Measurements from ENCODE around the gene AMBRA1.

The AMBRA1 gene

DNA sequence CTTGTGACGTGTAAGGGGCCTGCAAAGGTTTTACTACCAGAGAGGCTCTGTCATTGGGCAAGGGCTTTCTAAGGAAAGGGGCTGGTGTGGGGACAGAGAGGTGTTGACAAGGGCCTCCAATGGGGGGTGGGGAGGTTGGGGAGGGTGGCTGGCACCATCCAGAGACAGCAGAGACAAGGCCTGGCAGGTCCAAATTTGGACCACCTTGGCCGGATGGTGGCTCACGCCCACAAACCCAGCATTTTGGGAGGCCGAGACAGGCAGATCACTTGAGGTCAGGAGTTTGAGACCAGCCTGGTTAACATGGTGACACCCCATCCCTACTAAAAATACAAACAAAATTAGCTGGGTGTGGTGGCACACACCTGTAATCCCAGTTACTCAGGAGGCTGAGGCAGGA, 200.1 kb downstream of the AMBRA1 start:
- H3K4me1 ChIP-seq (ENCODE audit: control insufficient read depth, insufficient read depth, low read length), result peaks cover 5% of the 10 kb centered on the region
- peaks cover 15% of the 10 kb centered on the region for H3K27me3 ChIP-seq (ENCODE audit: control insufficient read depth, insufficient read depth, low read length)
- WGBS (ENCODE audit: insufficient coverage, insufficient read length), result no CpG with 5 or more reads among the region's 4 CpGs
- no peaks in the 10 kb centered on the region for H3K36me3 ChIP-seq (ENCODE audit: control insufficient read depth, insufficient read depth, low read length)
- no peak overlapping the region for H3K27ac ChIP-seq (ENCODE audit: low read length)
- H3K4me3 ChIP-seq (ENCODE audit: low read length), result no peak overlapping the region
- no peak for DNase-seq (ENCODE audit: low read depth, low spot score)
- H3K9me3 ChIP-seq (ENCODE audit: control insufficient read depth, insufficient read depth, low read length), result no peaks in the 10 kb centered on the region

DNA sequence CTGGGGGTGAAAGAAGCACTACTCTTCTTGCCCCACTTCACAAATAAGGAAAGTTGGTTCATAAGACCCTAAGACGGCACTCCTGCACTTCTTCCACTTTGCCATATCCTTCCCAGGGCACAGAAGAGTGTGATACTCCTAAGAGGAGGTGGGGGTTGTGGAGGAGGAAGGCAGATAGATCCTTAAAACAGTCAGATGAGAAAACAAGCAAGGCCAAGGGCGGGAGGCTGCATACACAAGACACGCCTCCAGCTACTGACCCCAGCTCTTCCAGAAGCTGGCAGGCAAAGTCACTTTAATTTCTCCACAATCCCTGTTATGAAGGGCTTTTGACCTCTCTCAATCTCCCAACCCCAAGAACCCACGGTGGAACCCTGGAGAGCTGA, 200.6 kb downstream of the AMBRA1 start:
- Histone ChIP-seq H3K36me3 (ENCODE audit: control insufficient read depth, insufficient read depth, low read length) (no peaks in the 10 kb centered on the region), H3K9me3 (ENCODE audit: control insufficient read depth, insufficient read depth, low read length) (no peaks in the 10 kb centered on the region), H3K4me1 (ENCODE audit: control insufficient read depth, insufficient read depth, low read length) (peaks cover 5% of the 10 kb centered on the region), H3K4me3 (ENCODE audit: low read length) (peak overlapping the region; percentile 31; the same call in 1 of the 2 replicates), H3K27ac (ENCODE audit: low read length) (no peak overlapping the region), H3K27me3 (ENCODE audit: control insufficient read depth, insufficient read depth, low read length) (peaks cover 15% of the 10 kb centered on the region)
- DNase-seq (ENCODE audit: low read depth, low spot score), result no peak
- WGBS (ENCODE audit: insufficient coverage, insufficient read length), result no CpG with 5 or more reads among the region's 4 CpGs

DNA sequence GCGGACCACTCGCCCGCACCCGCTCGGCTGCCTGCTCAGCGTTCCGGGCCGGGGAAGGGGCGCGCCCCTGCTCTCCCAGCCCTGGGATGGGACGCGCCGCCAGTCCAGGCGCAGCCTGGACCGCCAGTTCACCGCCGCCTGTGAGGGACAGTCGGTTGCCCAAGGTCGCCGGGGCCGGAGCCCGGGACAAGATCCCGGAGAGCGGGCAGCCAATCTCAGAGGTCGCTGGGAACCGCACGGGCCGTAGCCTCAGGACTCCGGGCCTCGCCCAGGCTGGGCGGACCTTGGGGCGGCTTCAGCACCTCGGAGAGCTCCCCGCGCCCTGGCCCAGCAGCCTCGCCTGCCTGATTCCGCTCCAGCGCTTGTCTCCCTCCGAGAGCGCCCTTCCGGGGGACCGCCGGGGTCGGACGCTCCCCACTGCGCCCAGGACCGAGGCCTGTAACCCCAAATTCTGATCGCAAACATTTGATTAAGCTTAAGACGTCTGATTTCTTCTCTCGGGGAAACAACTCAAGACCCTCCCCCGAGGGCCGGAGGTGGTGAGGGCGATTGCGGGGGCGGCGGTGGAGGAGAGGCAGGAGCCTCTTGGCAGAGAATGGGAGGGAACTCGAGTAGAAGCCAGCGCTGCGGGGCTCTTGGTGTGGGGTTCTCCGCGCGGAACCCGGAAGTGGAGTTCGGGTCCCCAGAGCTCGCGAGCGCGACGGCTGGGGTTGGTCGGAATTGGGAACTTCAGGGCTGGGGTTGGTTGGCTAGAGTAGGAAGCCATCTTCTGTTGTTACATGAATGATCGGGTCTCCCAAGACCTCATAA, 201.2 kb downstream of the AMBRA1 start:
- H3K27me3 ChIP-seq (ENCODE audit: control insufficient read depth, insufficient read depth, low read length), result peaks cover 15% of the 10 kb centered on the region
- H3K27ac ChIP-seq (ENCODE audit: low read length), result no peak overlapping the region
- DNase-seq (ENCODE audit: low read depth, low spot score), result no peak
- peak overlapping the region; percentile 57; the same call in 1 of the 2 replicates for H3K4me3 ChIP-seq (ENCODE audit: low read length)
- no peaks in the 10 kb centered on the region for H3K36me3 ChIP-seq (ENCODE audit: control insufficient read depth, insufficient read depth, low read length)
- no CpG with 5 or more reads among the region's 71 CpGs for WGBS (ENCODE audit: insufficient coverage, insufficient read length)
- no peaks in the 10 kb centered on the region for H3K9me3 ChIP-seq (ENCODE audit: control insufficient read depth, insufficient read depth, low read length)
- H3K4me1 ChIP-seq (ENCODE audit: control insufficient read depth, insufficient read depth, low read length), result peaks cover 5% of the 10 kb centered on the region

DNA sequence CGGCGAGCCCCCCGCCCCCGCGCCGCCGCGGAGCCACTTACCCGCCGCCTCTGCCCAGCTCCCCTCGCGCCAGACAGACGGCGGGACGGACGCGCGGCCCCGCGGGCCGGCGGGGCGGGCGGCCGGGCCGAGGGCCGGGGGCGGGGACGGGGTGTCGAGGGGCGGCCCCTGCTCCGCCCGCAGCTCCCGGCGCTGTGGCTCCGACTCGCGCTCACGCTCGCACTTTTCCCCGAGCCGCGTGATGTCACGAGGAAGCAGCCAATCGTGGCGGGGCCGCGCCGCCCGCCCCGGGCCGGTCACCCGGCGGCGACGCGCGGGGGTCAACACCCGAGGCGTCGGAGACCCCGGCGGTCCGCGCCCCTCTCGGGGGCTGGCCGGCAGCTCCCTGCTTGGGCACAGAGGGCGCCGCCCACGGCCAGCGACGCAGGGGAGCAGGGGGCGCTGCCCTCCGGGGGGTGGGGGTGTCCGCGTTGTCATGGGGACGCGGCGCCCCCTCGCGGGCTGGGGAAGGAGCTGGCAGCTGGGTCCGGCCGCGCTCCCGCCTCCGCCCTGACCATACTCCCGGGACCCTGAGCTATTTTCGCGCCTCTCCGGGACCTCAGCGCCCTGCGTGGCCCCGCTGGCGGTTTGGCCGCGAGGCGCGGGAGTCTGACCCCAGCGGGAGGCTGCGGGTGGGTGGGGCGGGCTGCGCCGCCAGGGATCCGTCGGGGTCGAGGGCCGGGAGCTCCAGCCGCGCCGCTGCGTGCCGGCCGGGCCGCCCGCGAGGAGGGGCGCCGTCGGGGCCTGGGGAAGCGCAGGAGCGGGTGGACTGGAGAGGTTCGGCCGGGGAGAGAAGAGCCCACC, 202.0 kb downstream of the AMBRA1 start, which contains the start of gene CHRM4:
Gene CHRM4, minus strand, starts transcription at position 199 of the 843 bp plus-strand sequence. CDS start 5,219 bp downstream, outside the sequence.
- Histone ChIP-seq H3K4me3 (ENCODE audit: low read length) (peak within 1 kb of the TSS; percentile 57; the same call in 1 of the 2 replicates), H3K36me3 (ENCODE audit: control insufficient read depth, insufficient read depth, low read length) (no peaks in the 10 kb centered on the region), H3K27ac (ENCODE audit: low read length) (no peak within 1 kb of the TSS), H3K4me1 (ENCODE audit: control insufficient read depth, insufficient read depth, low read length) (peaks cover 5% of the 10 kb centered on the region), H3K27me3 (ENCODE audit: control insufficient read depth, insufficient read depth, low read length) (peaks cover 15% of the 10 kb centered on the region), H3K9me3 (ENCODE audit: control insufficient read depth, insufficient read depth, low read length) (no peaks in the 10 kb centered on the region)
- no peak for DNase-seq (ENCODE audit: low read depth, low spot score)
- no CpG with 5 or more reads among the region's 123 CpGs for WGBS (ENCODE audit: insufficient coverage, insufficient read length)

GRCh38 chr11:46391186-46391577, 202.6 kb downstream of the AMBRA1 start:
- no peaks in the 10 kb centered on the region for H3K9me3 ChIP-seq (ENCODE audit: control insufficient read depth, insufficient read depth, low read length)
- H3K27me3 ChIP-seq (ENCODE audit: control insufficient read depth, insufficient read depth, low read length), result peaks cover 15% of the 10 kb centered on the region
- no peak for DNase-seq (ENCODE audit: low read depth, low spot score)
- H3K4me1 ChIP-seq (ENCODE audit: control insufficient read depth, insufficient read depth, low read length), result peaks cover 5% of the 10 kb centered on the region
- WGBS (ENCODE audit: insufficient coverage, insufficient read length), result no CpG with 5 or more reads among the region's 31 CpGs
- no peaks in the 10 kb centered on the region for H3K36me3 ChIP-seq (ENCODE audit: control insufficient read depth, insufficient read depth, low read length)
- peak overlapping the region; percentile 57; the same call in 1 of the 2 replicates for H3K4me3 ChIP-seq (ENCODE audit: low read length)
- H3K27ac ChIP-seq (ENCODE audit: low read length), result no peak overlapping the region

DNA sequence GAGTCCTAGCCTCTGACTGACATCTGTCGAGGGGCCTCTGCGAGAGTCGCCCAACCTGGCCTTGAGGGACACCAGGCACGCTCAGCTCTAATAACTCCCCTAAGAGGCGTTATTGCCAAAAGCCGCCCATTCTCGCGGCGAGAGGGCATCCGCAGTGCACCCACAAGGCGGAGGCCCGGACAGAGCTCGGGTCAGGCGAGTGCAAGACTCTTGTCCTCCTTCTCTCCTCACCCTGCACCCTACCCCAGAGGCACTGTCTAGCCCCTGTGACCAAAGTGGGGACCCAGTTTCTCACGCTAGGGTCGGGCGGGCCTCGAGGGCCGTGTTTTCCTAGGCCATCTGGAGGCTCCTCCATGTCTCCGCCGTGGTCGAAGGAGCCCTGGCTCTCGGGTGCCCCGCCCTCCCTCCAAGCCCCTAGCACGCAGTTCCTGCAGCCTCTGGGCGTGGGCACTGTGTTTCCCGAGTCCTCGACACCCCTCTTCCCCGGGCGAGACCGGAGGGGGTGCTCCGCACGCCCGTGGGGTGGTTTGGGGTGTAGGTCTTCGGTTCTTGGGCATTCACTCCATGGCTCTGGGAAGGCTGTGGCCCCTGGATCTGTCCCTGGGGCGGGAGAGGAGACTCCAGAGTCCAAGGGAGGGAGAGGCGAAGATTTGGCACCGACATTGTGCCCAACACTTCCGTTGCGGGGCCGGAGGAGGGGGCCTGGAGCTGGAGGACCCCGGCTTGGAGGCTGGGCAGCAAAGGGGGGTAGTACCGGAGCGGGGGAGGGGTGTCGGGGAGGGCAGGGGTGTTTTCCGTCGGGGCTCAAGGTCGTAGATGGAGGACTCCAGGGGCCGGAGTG, 203.3 kb downstream of the AMBRA1 start:
- Histone ChIP-seq H3K36me3 (ENCODE audit: control insufficient read depth, insufficient read depth, low read length) (no peaks in the 10 kb centered on the region), H3K4me3 (ENCODE audit: low read length) (peak overlapping the region; percentile 57; the same call in 1 of the 2 replicates), H3K4me1 (ENCODE audit: control insufficient read depth, insufficient read depth, low read length) (peaks cover 5% of the 10 kb centered on the region), H3K9me3 (ENCODE audit: control insufficient read depth, insufficient read depth, low read length) (no peaks in the 10 kb centered on the region), H3K27ac (ENCODE audit: low read length) (no peak overlapping the region), H3K27me3 (ENCODE audit: control insufficient read depth, insufficient read depth, low read length) (peaks cover 15% of the 10 kb centered on the region)
- no peak for DNase-seq (ENCODE audit: low read depth, low spot score)
- WGBS (ENCODE audit: insufficient coverage, insufficient read length), result no CpG with 5 or more reads among the region's 49 CpGs

DNA sequence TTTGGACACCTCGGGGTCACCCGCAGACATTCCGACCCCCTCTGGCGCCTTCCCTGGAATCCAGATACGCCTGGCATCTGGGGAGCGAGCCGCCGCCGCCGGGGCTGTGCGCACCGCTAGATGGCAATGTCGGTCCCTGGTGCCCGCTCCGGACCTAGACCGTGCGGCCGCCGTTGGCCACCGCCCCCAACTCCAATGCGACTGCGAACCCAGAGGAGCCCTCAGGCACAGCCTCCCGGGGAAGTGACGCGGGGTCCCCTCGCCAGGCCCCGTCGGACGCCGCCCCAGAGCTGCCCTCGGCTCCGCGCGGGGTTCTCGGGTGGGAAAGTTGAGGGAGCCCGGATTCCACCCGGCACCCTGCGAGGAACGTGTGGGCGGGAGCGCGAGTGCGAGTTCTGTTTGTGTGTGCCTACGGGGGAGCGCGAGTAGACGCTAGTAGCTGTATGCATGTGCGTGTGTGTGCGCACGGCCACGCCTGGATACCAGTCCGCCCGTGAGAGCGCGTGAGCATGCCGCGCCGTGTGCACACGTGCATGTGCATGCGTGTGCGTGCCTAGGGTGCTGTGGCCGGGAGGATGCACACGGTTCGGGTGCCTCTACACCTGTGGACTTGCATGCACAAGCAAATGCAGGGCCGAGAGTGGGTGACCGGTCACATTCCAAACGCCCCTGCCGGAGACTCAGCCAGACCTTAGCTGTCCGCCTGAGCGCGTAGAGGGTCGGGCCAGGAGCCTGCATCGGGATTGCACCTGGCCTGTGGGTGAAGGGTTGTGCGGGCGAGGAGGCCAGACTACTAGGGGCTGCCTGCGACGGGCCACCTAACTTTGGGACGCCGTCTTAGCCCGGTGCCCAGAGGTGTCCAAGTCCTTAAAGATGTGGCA, 204.1 kb downstream of the AMBRA1 start:
- peaks cover 5% of the 10 kb centered on the region for H3K4me1 ChIP-seq (ENCODE audit: control insufficient read depth, insufficient read depth, low read length)
- WGBS (ENCODE audit: insufficient coverage, insufficient read length), result no CpG with 5 or more reads among the region's 80 CpGs
- H3K36me3 ChIP-seq (ENCODE audit: control insufficient read depth, insufficient read depth, low read length), result no peaks in the 10 kb centered on the region
- peaks cover 15% of the 10 kb centered on the region for H3K27me3 ChIP-seq (ENCODE audit: control insufficient read depth, insufficient read depth, low read length)
- H3K27ac ChIP-seq (ENCODE audit: low read length), result no peak overlapping the region
- peak overlapping the region; percentile 39; the same call in 1 of the 2 replicates for H3K4me3 ChIP-seq (ENCODE audit: low read length)
- DNase-seq (ENCODE audit: low read depth, low spot score), result no peak
- no peaks in the 10 kb centered on the region for H3K9me3 ChIP-seq (ENCODE audit: control insufficient read depth, insufficient read depth, low read length)

DNA sequence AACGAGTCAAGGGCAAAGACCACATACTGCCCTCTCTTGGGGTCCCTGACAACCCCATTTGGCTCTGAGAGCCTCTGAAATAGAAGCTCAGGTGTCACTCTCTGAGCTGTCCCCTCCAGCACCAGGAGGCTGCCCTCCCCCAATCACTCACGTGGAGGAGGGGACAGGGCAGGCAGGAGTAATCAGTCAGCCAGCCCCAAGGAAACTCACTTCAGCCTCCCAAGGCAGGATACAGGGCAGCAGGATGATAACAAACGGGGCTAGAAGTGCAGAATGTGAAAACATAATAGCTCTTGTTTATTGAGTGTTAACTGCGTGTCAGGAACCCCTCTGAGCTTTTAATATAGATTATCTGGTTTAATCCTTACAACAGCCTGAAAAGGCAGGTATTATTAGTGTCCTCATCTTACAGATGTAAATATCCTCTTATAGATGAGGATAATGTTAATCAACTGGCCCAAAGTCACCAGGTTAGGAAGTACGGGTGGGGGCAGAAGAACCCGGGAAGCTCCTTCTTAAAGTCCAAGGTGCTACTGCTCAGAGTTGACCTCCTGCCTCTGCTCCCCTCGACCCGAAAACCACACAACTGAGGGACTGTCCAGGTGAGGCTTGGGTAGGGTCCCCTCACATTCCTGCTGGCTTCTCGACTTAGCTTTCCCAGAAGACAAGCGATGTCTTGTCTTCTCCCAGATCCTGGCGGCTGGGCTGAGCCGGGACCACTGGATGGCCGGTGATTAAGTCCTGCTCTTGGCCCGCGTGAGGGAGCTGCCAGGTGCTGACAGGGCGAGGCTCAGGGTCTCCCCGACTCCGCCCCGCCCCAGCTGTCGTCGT, 205.0 kb downstream of the AMBRA1 start:
- H3K9me3 ChIP-seq (ENCODE audit: control insufficient read depth, insufficient read depth, low read length), result no peaks in the 10 kb centered on the region
- no peaks in the 10 kb centered on the region for H3K36me3 ChIP-seq (ENCODE audit: control insufficient read depth, insufficient read depth, low read length)
- H3K4me3 ChIP-seq (ENCODE audit: low read length), result no peak overlapping the region
- no peak for DNase-seq (ENCODE audit: low read depth, low spot score)
- no peak overlapping the region for H3K27ac ChIP-seq (ENCODE audit: low read length)
- peaks cover 5% of the 10 kb centered on the region for H3K4me1 ChIP-seq (ENCODE audit: control insufficient read depth, insufficient read depth, low read length)
- peaks cover 15% of the 10 kb centered on the region for H3K27me3 ChIP-seq (ENCODE audit: control insufficient read depth, insufficient read depth, low read length)
- no CpG with 5 or more reads among the region's 21 CpGs for WGBS (ENCODE audit: insufficient coverage, insufficient read length)

Measured in iPS DF 6.9 (cell line).